ELF-1 (cell line): Measurements from ENCODE around the gene ZC3H18.
"Not testable (repeated sequence)": the region's sequence is repeated elsewhere in the genome, so short reads cannot be mapped to it uniquely, and the experiment has no call there.

Source experiments
- DNase-seq: peaks from one replicate; pipeline ENCODE4 v3.0.0-alpha.2; 2016; ENCODE audit warnings: low read depth, low spot score

ZC3H18 gene

DNA sequence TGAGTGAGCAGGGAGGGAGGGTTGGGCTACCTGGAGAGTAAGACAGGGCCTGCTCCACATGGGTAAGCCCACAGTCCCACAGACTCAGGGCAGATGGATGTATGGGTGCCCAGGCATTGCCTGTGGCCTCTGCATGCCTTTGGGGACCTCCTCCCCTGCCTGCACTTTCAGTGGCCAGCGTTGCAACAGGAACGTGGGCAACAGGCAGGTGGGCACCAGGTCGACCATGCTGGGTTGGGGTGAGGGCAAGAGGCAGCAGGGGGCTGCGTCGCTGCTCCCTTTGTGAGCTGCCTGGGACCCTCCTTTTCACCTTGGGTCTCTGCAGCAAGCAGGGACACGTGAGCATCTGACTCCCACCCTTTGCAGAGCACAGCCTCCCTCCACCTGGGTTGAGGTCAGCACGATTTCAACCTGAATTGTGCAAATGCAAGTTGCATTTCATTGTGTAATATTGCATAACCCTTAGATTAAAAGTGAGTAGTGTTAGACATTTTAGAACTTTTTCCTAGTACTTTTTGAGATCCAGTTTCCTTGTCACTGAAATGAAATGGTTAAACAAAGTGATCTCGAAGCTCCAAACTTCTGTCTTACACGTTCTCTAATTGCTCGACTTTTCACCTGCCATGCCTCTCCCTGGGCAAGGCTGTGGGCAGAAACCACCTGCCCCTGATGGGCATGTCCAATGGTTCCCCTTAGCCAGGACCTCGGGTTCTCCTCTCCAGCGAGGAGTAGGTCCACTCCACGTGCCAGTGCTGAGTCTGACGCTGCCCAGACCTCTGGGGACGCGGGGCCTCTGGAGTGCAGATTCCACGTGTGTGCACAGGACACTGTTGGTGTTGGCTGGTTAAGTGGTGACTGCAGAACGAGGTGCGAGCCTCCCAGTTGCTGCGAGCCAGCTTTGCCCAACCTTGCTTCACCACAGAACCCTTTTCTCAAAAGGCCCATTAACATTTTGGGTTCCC, 35.3 kb downstream of the ZC3H18 start:
- DNase-seq, result no peak

DNA sequence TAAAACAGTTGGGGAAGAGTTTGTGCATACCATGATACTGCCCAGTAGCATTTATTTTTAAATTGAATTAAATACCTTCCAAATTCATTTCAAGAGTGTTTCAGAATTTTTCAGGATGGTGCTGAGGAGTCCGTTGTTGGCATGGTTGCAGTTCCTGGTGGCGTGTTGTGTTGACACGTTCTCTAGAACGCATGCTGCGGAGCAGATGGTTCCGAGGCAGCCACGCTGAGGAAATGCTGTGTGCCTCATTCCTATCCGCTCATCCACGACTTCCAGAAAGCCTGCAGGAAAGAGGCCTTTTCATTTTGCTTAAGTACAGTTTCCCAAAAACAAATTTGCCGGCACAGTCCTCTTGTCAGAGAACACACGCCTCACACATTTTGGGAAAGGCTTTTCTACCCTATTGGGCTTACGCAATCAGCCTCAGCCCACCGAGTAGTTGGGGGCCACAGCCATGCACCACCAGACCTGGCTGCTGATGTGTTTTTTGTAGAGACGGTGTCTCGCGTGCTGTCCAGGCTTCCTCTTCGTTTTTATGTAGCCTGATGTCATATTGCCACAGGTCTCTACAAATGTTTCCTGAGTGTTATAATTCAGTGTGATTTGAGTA, 36.0 kb downstream of the ZC3H18 start:
- no peak for DNase-seq

DNA sequence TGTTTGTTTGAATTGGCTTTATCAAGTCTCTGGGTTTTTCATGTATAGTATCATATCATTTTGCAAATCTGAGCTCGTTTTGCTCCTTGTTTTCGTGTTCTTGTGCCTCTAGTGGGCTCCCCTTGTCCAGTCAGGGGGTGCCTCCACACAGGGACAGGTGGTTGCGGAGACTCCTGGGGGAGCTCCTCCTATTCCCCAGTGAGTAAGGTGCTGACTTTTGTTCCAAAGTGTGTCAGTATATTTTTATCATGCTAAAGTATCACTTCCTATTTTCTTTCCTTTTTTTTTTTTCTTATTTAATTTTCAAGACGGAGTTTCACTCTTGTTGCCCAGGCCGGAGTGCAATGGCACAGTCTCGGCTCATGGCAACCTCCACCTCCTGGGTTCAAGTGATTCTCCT, 37.9 kb downstream of the ZC3H18 start:
- no peak for DNase-seq

DNA sequence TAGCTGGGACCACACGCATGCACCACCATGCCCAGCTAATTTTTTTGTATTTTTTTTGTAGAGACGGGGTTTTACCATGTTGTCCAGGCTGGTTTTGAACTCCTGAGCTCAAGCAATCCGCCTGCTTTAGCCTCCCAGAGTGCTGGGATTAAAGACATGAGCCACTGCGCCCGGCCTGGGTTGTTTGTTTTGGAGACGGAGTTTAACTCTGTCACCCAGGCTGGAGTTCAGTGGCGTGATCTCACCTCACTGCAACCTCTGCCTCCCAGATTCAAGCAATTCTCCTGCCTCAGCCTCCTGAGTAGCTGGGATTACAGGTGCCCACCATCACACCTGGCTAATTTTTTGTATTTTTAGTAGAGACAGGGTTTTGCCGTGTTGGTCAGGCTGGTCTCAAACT, 39.2 kb downstream of the ZC3H18 start:
- DNase-seq, result not testable (repeated sequence)

DNA sequence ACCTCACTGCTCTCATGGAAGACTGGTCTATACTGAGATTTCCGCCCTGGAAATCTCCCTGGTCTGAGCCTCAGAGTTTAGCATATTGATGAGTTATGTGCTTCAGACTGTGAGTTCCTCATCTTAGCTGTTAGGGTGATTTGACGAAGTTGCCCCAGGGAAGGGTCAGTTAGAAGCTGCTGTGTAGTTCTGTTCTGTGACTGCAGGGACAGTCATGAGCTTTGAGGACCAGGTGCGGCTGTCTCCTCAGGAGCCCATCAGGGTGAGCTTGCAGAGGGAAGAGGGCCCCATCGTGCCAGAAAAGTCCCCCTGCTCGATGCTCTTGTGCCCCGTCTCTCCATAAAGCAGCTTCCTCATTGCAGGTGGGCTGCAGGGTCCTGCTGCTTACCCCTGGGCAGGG, 39.9 kb downstream of the ZC3H18 start:
- peak; percentile 33 for DNase-seq

DNA sequence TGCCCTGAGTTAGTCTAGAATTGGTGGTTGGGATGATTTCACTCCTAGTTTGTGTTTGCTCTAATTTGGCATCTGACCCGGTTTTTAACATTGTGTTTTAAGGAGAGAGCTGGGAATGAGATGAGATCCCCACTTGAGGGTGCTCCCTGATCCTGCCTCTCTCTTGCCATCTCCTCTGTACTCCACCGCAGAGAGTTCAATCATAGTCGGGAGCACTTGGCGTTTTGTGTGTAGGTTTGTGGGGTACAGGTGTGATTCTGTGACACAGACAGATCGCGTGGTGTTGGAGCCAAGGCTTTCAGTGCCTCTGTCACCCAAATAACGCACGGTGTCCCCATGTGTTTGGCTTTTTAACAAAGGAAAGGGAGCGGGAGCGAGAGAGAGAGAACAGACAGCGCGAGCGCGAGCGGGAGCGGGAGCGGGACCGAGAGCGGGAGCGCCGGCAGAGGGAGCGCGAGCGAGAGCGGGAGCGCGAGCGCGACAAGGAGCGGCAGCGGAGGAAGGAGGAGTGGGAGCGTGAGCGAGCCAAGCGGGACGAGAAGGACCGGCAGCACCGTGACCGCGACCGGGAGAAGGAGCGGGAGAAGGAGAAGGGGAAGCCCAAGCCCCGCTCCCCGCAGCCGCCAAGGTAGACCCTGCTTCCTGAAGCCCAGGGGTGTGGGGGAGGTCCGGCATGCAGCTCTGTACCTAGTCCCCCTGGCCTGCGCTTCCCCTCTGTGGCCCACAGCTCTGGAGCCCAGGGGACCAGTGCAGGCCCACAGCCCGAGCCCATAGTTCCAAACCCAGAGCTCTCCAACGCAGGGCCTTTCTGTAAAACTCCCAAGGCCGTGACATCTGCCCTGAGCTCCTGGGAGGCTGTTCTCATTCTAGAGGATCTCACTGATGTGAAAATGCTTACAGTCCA, 41.0 kb downstream of the ZC3H18 start:
- DNase-seq, result peak; percentile 52

DNA sequence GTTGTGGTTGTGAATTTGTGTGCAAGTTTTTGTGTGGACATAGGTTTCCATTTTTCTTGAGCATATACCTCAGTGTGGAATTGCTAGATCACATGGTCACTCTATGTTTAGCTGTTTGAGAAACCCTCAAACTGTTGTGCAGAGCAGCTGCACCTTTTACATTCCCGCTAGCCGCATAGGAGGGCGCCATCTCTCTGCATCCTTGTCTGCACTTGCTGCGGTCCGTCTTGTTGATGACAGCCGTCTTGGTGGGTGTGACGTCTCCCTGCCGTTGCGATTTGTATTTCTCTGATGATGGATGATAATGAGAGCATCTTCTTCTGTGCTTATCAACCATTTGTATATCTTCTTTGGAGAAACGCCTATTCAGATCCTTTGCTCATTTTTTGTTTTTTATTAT, 43.1 kb downstream of the ZC3H18 start:
- DNase-seq, result no peak

DNA sequence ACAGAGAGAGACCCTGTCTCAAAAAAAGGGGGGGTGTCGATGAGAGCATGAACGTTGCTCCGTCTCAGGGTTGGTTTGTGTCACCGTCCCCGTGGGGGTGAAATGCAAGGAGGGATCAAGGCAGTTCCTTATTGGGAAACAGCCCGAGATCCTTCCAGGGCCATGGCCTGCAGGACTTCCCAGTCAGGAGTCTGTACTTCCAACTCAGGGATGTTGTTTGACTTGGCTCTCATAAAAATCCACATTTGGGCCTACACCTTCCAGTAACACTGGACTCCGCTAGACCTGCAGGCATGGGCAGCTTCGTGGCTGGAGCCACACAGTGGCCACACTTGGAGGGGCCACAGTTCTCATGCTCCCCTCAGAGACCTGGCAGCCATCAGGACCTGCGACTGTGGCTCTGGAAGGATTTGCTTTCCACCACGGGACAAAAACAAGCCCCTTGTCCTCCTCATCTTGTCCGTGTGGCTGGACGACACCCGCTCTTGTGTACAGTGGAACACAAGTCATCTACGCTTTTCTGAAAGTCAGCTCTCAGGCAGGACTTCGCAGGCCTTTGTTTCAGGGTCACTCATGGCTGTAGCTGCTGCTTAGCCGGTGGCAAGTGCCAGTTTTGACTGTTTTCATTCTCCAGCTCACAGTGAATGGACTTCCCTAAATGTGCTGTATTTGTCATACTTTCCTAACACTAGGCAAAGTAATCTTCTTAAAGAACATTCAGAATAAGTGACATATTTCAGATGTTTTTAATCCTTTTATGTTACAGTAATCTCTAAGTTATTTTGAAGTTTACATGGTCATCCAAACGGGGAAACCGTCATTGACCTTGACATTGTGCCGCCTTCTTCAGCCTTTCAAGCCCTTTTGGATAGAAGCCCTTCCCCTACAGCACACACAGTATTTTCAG, 44.0 kb downstream of the ZC3H18 start:
- no peak for DNase-seq

DNA sequence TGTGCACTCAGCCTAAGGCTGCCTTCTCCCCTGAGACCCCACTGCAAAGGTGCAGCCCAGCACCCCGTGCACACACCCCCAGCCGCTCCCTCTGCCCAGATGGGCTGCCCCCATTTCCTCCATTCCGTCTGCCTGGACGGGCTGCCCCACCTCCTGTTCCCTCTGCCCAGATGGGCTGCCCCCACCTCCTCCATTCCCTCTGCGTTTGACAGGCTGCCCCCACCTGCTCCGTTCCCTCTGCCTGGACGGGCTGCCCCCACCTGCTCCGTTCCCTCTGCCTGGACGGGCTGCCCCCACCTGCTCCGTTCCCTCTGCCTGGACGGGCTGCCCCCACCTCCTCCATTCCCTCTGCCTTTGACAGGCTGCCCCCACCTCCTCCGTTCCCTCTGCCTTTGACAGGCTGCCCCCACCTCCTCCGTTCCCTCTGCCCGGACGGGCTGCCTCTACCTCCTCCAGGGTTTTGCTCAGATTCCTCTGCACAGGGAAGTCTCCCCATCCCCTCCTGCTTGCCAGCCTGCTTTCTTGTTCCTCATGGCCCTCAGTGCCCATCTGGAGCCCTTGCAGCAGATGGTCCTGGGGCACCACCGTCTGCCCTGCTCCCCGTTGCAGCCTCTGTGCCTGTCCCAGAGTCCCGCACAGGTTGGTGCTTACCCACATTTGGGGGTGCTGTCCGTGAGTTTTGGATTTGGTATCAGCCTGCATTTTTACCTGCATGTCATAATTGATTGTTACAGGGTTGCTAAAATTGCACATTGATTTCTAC, 44.8 kb downstream of the ZC3H18 start:
- no peak for DNase-seq

DNA sequence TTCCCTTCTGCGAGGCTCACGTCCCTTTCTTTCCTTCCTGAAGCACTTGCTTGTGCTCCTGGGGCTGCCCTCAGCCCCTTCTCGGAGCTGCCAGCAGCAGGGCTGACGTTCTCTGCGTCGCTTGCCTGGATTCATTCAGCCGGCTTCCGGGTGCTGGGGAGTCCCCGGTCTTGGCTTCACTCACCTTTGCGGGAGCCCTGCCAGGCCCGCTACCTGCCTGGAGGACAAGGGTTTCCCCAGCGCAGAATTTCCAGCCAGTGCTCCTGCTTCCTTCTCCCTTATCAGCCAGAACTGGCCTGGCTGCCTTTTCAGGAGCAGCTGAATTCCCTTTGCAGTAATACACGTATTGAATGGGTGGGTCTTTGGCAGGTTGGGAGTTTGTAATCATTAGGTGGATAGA, 46.1 kb downstream of the ZC3H18 start:
- DNase-seq, result no peak

DNA sequence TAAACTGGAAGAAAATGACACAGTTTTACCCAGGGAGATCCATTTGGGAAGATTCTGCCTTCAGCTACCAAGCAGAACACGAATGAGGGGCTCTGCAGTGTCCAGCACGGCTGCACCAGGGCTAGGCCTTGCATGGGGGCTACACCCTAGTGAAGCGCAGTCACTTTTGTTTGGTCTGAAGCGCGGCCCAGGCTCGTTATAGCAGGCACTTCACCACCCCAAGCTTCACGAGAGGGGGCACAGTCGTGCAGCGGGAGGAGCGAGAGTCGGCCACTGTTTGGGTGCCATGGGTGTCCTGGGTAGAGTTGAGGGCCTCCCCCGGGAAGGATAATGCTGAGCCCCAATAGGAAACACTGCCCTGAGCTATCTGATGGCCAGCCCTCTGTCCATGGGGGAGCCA, 46.5 kb downstream of the ZC3H18 start:
- no peak for DNase-seq

DNA sequence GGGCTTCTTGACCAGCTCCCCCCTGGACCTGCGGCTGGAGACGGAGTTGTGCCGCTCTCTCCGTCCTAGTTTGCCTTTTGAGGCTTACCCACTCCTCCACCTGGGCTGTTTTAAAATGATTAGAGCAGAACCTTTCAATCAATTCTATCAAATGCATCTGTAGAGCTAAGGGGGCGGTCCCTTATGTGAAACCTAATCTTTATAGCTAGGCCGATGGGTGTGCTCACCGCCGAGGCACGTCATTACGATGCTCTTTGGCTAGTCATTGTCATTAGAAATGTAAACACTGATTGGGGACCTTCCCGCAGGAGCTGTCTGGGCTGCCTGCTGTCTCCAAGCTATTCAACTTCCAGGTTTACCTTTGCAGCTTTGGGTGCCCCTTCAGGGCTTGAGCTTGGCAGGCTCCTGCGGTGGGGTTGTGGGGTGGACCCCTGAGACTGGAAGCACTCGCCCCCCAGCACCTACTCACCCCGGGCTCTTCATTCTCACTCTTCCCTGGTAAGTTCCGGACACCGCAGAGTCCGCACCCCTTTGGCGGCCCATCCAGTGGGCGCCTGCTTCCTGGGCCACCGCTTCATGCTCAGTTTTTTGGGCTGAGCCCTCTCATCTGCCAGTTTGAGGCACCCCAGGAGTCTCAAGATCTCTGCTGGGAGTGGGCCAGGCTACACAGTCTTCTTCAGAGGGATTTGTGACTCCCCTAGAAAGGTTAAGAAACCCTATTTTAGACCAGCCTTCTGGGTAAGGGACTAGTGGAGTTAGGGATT, 47.2 kb downstream of the ZC3H18 start:
- no peak for DNase-seq

DNA sequence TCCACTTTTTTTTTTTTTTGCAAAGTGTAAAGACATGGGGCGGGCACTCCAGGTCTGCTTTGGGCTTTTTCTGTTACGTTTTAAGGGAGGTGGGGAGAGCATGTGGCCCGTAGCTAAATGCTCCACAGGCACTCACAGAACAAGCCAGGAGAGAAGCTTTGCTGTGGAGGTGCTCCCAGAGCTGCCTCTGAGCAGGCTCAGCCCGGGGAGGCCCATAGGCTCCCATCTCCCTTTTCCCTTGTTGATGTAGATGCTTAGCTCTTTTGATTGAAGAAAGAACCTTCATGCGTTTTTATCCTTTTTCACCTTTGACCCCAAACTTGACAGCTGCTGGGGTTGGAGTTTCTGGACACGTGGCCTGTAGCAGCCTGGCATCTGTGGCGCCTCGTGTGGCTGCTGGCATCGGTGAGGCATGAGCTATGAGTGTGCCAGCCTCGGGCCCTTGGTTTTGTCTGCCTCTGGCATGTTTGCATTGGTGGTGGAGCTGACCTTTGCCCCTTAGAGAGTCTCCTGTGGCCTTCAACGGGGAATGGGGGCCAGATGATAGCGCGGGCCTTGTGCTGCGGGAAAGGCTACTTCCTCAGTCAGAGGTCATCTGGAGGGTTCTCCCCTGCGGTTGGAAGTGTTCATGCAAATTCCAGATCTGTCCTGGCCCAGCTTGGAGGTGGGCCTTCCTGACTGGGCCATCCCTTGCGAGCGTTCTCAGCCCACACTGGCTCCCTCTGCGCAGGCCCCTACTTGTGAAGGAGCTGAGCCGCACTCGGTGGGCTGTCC, 48.2 kb downstream of the ZC3H18 start:
- no peak for DNase-seq

DNA sequence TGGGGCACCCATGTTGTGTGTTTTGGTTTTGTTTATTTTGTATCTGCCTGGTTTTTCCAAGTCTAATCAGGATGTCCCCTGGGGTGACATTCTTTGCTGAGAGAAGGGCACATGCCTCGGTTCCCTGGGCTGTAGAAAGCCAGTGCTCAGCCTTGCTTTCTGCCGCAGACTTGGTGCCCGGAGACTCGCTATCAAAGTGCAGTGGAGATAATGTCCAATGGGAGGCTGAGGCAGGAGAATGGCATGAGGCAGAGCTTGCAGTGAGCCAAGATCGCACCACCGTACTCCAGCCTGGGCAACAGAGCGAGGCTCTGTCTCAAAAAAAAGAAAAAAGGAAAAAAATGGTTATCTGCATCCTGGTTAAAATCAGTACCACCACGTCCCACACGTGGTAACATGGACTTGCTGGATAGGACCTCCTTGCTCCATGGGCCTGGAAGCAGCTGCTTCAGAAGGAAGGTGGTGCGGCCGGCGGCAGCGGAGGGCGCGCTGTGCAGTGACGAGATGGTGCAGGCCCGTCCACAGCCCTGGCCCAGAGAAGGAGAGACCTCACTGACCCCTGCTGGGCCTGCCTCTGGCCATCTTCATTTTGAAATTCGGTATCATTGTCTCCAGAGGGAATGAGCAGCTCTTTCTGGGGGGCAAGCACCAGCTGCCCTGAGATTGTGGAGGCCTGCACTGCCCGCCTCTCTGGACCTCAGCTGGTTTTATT, 48.9 kb downstream of the ZC3H18 start:
- no peak for DNase-seq

DNA sequence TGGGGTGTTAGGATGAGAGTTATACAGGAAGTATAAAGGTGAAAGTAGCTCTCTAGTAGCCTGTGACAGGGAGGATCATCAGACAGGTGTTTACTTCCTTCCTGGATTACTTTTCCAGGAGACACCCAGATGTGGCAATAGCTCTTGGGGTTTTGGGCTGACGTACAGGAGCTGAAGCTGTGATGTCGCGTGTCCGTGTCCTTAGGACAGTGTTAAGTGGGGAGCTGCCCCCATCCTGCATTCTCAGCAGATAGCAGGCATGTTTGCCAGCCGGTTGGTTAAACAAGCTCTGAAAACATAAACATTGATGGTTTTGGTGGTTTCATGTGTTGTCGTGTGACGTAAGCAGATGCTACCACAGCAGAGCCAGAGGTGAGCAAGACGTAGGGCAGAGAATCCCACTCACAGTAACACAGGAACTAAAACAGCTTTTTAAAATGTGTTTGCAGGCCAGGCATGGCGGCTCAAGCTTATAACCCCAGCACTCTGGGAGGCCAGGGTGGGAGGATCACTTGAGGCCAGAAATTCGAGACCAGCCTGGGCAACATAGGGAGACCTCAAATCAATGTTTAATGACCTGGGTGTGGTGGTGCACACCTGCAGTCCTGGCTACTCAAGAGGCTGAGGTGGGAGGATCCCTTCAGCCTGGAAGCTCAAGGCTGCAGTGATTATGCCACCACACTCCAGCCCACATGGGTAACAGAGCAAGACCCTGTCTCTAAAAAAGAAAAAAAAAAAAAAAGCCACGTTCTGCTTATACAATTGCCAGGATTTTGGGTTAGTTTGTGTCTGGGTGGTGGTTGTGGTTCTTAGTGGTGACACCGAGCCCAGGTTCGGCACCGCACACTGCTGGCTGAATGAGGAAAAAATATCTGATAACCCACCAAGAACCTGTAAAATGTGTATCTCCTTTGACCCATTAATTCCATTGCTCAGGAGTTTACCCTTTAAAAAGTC, 49.9 kb downstream of the ZC3H18 start:
- no peak for DNase-seq

DNA sequence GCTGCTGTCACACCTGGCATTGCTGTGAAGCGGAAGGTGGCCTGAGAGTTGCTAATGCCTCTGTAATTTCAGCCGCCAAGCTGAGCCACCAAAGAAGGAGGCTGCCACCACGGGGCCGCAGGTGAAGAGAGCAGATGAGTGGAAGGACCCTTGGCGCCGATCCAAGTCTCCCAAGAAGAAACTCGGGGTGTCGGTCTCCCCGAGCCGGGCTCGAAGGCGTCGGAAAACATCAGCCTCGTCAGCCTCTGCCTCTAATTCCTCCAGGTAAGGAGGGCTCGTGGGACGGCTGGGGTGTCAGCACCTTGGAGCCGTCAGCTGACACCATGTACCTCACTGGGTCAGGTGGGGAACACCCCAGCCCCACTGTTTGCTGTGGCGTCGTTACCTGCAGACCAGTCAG, 51.9 kb downstream of the ZC3H18 start:
- no peak for DNase-seq

DNA sequence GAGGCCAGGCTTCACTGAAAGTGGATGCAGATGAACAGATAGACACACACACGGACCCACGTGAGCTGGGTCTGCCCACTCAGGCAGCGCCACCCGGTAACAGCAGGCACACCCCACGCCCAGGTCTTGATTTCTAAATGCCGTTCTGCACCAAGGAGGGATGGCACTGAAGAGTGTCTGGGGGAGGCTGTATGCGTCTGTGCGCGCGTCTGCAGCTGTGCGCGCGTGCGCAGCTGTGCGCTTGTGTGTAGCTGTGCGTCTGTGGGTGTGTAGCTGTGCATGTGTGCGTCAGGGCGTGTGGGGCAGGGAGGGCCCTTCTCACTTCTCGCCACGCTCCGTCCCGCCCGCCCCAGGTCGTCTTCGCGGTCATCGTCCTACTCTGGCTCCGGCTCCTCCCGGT, 52.7 kb downstream of the ZC3H18 start:
- DNase-seq, result no peak
